22Rv1 (cell line): ENCODE measurements around the gene ARMC5.

Experiments used
- CTCF ChIP-seq: fragments of 450-650 bp; IDR thresholded peaks from 2 replicates; pipeline ENCODE4 v1.5.1; 2017; ENCODE audit warnings: mild to moderate bottlenecking
- ZFX ChIP-seq: fragments of 450-650 bp; IDR thresholded peaks from 2 replicates; pipeline ENCODE4 v1.6.1; 2017; ENCODE audit warnings: antibody characterized with exemption, borderline replicate concordance

GRCh38 chr16:31479751-31480150, 20.4 kb downstream of the ARMC5 start:
- TF ChIP-seq CTCF (no peak), ZFX (no peak)
